Measurements from ENCODE around the gene DGKD.

DGKD gene

GRCh38 chr2:233480490-233481202 lies 126.4 kb downstream of the DGKD start:
- FAIRE-seq: no peak

GRCh38 chr2:233481368-233482142 lies 127.3 kb downstream of the DGKD start:
- no peak for FAIRE-seq

- FAIRE-seq: no peak
Measured at GRCh38 chr2:233482616-233483015, 128.3 kb downstream of the DGKD start.

- no peak for FAIRE-seq
Measured at GRCh38 chr2:233485726-233486125, 131.4 kb downstream of the DGKD start.

GRCh38 chr2:233486357-233486756 lies 132.1 kb downstream of the DGKD start:
- no peak for FAIRE-seq

- FAIRE-seq: no peak
Measured at GRCh38 chr2:233486778-233487552, 132.7 kb downstream of the DGKD start.

GRCh38 chr2:233487748-233488345 lies 133.6 kb downstream of the DGKD start:
- no peak for FAIRE-seq

GRCh38 chr2:233489143-233489542 lies 134.8 kb downstream of the DGKD start:
- FAIRE-seq: no peak

- no peak for FAIRE-seq
Measured at GRCh38 chr2:233489666-233490065, 135.4 kb downstream of the DGKD start.

GRCh38 chr2:233490831-233491230 lies 136.5 kb downstream of the DGKD start:
- no peak for FAIRE-seq

GRCh38 chr2:233491326-233491725 lies 137.0 kb downstream of the DGKD start:
- FAIRE-seq: no peak

GRCh38 chr2:233492078-233492477 lies 137.8 kb downstream of the DGKD start:
- FAIRE-seq: no peak

- FAIRE-seq: no peak
Measured at GRCh38 chr2:233492751-233493150, 138.5 kb downstream of the DGKD start.

GRCh38 chr2:233495503-233496496 lies 141.5 kb downstream of the DGKD start:
- no peak for FAIRE-seq

- no peak for FAIRE-seq
Measured at GRCh38 chr2:233497692-233498091, 143.4 kb downstream of the DGKD start.

- FAIRE-seq: no peak
Measured at GRCh38 chr2:233498126-233498525, 143.8 kb downstream of the DGKD start.

GRCh38 chr2:233499928-233500327 lies 145.6 kb downstream of the DGKD start:
- no peak for FAIRE-seq

GRCh38 chr2:233501198-233502076 lies 147.1 kb downstream of the DGKD start:
- no peak for FAIRE-seq

- no peak for FAIRE-seq
Measured at GRCh38 chr2:233503481-233503880, 149.2 kb downstream of the DGKD start.

- no peak for FAIRE-seq
Measured at GRCh38 chr2:233503947-233504637, 149.8 kb downstream of the DGKD start.
